ENCODE measurements around the gene GLDN. TPM values are rescaled to one million over a fixed set of nuclear protein-coding genes. Genes with fewer than 3 reads are reported as not detected.

The GLDN gene
- total and polyA plus RNA-seq, 9 donors: 0.16 to 0.84 (median 0.29) TPM

DNA sequence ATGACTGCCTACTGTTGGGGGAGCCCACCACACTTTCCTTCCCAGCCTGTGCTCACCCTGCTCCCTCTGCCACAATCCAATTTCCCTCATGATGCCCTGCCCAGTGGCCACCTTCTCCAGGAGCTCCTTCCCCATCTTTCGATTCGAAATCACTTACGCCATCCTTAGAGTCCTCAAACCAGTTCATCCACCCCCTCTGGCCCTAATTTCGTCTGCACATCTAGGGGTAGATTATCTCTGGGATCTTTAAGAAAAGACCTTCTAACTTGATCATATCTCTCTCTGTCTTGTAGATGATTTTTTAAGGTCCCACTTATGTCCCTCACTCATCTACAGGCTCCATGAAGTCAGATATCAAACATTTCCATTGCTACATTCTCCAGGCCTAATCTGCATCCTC is 20.1 kb upstream of the GLDN start:
- WGBS (ENCODE audit: insufficient coverage): no CpG with 5 or more reads among the region's 4 CpGs
- DNase-seq: no peak
- H3K9me3 ChIP-seq (replicated peaks; ENCODE audit: control insufficient read depth, low read depth, low read length): no peaks in the 10 kb centered on the region
- H3K4me1 ChIP-seq (ENCODE audit: control insufficient read depth, insufficient read depth, low read length): peaks cover 21% of the 10 kb centered on the region
- no peaks in the 10 kb centered on the region for H3K36me3 ChIP-seq (ENCODE audit: control insufficient read depth, insufficient read depth, low read length)
- H3K27ac ChIP-seq (ENCODE audit: low read length): no peak overlapping the region
- peaks cover 2% of the 10 kb centered on the region for H3K27me3 ChIP-seq (ENCODE audit: control insufficient read depth, insufficient read depth, low read length)
- H3K4me3 ChIP-seq (ENCODE audit: low read length): no peak overlapping the region

GRCh38 chr15:51322621-51323296 is 18.7 kb upstream of the GLDN start:
- 70% methylated on average over 1 of the region's 1 CpG for WGBS (ENCODE audit: insufficient coverage)
- DNase-seq: peak; percentile 97
- no peak overlapping the region for H3K4me3 ChIP-seq (ENCODE audit: low read length)
- H3K27ac ChIP-seq (ENCODE audit: low read length): peak overlapping the region; percentile 88
- peaks cover 21% of the 10 kb centered on the region for H3K4me1 ChIP-seq (ENCODE audit: control insufficient read depth, insufficient read depth, low read length)
- H3K36me3 ChIP-seq (ENCODE audit: control insufficient read depth, insufficient read depth, low read length): no peaks in the 10 kb centered on the region
- peaks cover 2% of the 10 kb centered on the region for H3K27me3 ChIP-seq (ENCODE audit: control insufficient read depth, insufficient read depth, low read length)
- no peaks in the 10 kb centered on the region for H3K9me3 ChIP-seq (replicated peaks; ENCODE audit: control insufficient read depth, low read depth, low read length)

- Histone ChIP-seq H3K4me1 (ENCODE audit: control insufficient read depth, insufficient read depth, low read length) (peaks cover 21% of the 10 kb centered on the region), H3K27me3 (ENCODE audit: control insufficient read depth, insufficient read depth, low read length) (no peaks in the 10 kb centered on the region), H3K36me3 (ENCODE audit: control insufficient read depth, insufficient read depth, low read length) (no peaks in the 10 kb centered on the region), H3K9me3 (replicated peaks; ENCODE audit: control insufficient read depth, low read depth, low read length) (no peaks in the 10 kb centered on the region), H3K27ac (ENCODE audit: low read length) (peak overlapping the region; percentile 88), H3K4me3 (ENCODE audit: low read length) (no peak overlapping the region)
- no CpG with 5 or more reads among the region's 7 CpGs for WGBS (ENCODE audit: insufficient coverage)
- no peak for DNase-seq
Measured at GRCh38 chr15:51323749-51324148, 17.7 kb upstream of the GLDN start.

GRCh38 chr15:51325167-51325566 is 16.3 kb upstream of the GLDN start:
- peaks cover 19% of the 10 kb centered on the region for H3K4me1 ChIP-seq (ENCODE audit: control insufficient read depth, insufficient read depth, low read length)
- H3K36me3 ChIP-seq (ENCODE audit: control insufficient read depth, insufficient read depth, low read length): no peaks in the 10 kb centered on the region
- no peaks in the 10 kb centered on the region for H3K9me3 ChIP-seq (replicated peaks; ENCODE audit: control insufficient read depth, low read depth, low read length)
- no peak overlapping the region for H3K4me3 ChIP-seq (ENCODE audit: low read length)
- no peak overlapping the region for H3K27ac ChIP-seq (ENCODE audit: low read length)
- no peak for DNase-seq
- WGBS (ENCODE audit: insufficient coverage): 100% methylated on average over 2 of the region's 3 CpGs
- no peaks in the 10 kb centered on the region for H3K27me3 ChIP-seq (ENCODE audit: control insufficient read depth, insufficient read depth, low read length)

DNA sequence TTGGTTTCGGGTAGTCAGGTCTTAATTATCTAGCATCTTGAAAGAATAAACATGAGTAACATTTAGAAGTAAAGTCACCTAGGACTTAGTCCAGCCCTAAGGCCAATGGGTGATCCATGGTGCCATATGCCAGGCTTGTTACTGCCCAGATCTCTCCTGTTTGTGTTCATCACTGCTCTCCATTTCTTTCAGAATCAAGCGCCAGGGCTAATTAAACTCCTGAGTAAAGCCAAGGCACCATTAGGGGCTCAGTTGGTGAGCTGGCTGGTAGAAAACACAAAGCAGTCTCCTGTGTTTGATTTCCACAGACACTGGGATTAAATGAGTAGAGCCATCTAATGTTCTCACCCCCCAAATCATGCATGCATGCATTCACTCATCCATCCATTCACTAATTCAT is 14.4 kb upstream of the GLDN start:
- Histone ChIP-seq H3K9me3 (replicated peaks; ENCODE audit: control insufficient read depth, low read depth, low read length) (no peaks in the 10 kb centered on the region), H3K4me1 (ENCODE audit: control insufficient read depth, insufficient read depth, low read length) (peaks cover 14% of the 10 kb centered on the region), H3K4me3 (ENCODE audit: low read length) (no peak overlapping the region), H3K27me3 (ENCODE audit: control insufficient read depth, insufficient read depth, low read length) (no peaks in the 10 kb centered on the region), H3K27ac (ENCODE audit: low read length) (no peak overlapping the region), H3K36me3 (ENCODE audit: control insufficient read depth, insufficient read depth, low read length) (no peaks in the 10 kb centered on the region)
- no peak for DNase-seq
- WGBS (ENCODE audit: insufficient coverage): no CpG with 5 or more reads among the region's 2 CpGs

GRCh38 chr15:51328926-51329325 is 12.5 kb upstream of the GLDN start:
- DNase-seq: no peak
- H3K4me1 ChIP-seq (ENCODE audit: control insufficient read depth, insufficient read depth, low read length): peaks cover under 1% of the 10 kb centered on the region
- 82% methylated on average over 4 of the region's 4 CpGs for WGBS (ENCODE audit: insufficient coverage)
- no peak overlapping the region for H3K27ac ChIP-seq (ENCODE audit: low read length)
- H3K9me3 ChIP-seq (replicated peaks; ENCODE audit: control insufficient read depth, low read depth, low read length): no peaks in the 10 kb centered on the region
- H3K27me3 ChIP-seq (ENCODE audit: control insufficient read depth, insufficient read depth, low read length): no peaks in the 10 kb centered on the region
- H3K4me3 ChIP-seq (ENCODE audit: low read length): no peak overlapping the region
- H3K36me3 ChIP-seq (ENCODE audit: control insufficient read depth, insufficient read depth, low read length): no peaks in the 10 kb centered on the region

DNA sequence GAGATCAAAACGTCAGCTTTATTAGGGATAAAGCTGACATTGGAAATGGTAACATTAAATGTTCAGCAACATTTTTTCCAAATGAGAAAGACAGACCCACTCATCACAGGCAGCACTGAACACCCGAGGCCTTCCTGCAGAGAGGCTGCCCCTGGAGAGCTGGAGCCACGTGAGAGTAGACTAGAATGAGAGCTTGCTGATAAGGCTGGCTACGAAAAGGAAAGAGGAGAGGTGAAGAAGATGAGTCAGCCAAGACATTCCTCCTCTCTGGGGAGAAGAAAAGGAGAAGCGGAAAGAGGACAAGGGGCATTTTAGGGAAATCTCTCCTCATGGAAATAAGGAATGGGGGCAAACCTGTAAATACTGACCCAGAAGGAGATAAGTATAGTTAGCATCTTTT is 10.3 kb upstream of the GLDN start:
- Histone ChIP-seq H3K27me3 (ENCODE audit: control insufficient read depth, insufficient read depth, low read length) (no peaks in the 10 kb centered on the region), H3K36me3 (ENCODE audit: control insufficient read depth, insufficient read depth, low read length) (no peaks in the 10 kb centered on the region), H3K4me1 (ENCODE audit: control insufficient read depth, insufficient read depth, low read length) (peaks cover 4% of the 10 kb centered on the region), H3K27ac (ENCODE audit: low read length) (no peak overlapping the region), H3K4me3 (ENCODE audit: low read length) (no peak overlapping the region), H3K9me3 (replicated peaks; ENCODE audit: control insufficient read depth, low read depth, low read length) (no peaks in the 10 kb centered on the region)
- no CpG with 5 or more reads among the region's 5 CpGs for WGBS (ENCODE audit: insufficient coverage)
- DNase-seq: no peak

DNA sequence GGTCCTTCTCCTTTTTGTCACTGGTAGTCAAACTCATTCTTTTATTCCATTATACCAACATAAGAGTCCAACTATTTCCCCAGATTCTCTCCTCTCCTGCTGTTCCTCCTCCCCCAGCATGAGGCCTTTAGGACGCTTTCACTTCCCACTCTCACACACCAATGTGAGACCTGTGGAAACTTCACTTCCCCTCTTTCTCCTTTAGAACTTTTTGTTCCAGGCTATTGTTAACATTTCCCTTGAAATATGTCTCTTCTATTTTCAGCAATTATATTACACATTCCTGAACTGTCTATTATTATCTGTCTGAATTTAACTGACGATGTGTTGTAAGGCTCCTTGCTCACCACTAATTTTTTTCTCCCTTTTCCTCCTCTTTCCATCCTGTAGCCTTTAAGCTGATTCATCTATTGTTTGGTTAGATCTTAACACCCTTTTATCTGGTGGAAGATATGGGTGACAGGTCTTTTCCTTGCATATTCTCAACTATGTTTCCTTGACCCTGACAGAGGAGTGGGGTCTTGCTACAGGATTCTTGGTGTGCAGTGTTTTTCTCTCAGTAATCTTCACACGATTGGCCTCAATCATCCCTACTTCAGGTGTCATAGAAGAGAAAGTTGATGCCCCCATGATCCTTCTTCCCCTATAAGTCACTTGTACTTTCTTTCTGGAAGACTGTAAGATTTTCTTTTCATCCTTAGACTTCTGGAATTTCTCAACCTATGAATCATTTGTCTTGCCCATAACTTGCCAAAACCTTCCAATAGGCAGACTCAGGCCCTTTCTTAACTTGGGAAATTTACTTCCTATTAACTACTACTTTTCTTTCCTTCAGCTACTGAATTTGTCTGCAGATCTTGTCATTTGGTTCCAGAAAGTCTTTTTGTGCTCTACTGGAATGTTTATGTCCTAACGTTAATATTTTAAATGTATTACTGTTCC is 9.0 kb upstream of the GLDN start:
- Histone ChIP-seq H3K36me3 (ENCODE audit: control insufficient read depth, insufficient read depth, low read length) (no peaks in the 10 kb centered on the region), H3K27me3 (ENCODE audit: control insufficient read depth, insufficient read depth, low read length) (no peaks in the 10 kb centered on the region), H3K4me1 (ENCODE audit: control insufficient read depth, insufficient read depth, low read length) (peaks cover 4% of the 10 kb centered on the region), H3K9me3 (replicated peaks; ENCODE audit: control insufficient read depth, low read depth, low read length) (no peaks in the 10 kb centered on the region), H3K27ac (ENCODE audit: low read length) (no peak overlapping the region), H3K4me3 (ENCODE audit: low read length) (no peak overlapping the region)
- WGBS (ENCODE audit: insufficient coverage): 88% methylated on average over 1 of the region's 4 CpGs
- DNase-seq: peak; percentile 56

DNA sequence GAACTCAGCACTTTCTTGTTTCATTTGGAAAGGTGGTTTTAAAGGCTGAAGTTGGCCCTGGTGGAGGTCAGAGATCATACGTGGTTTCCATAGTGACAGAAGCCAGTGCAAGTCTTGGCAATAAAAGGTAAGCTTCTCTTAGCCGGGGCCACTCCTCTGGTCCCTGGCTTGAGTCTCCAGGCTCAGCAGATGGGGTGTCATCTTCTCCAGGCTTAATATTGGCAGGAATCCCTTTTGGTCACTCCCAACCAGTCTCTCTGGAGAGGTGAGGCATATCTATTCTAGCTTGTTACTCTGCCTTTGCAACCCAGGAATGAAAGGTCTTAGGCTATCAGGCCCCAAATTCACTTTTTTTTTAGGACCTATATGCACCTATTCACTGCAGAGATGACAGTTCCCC is 7.9 kb upstream of the GLDN start:
- Histone ChIP-seq H3K27ac (ENCODE audit: low read length) (no peak overlapping the region), H3K9me3 (replicated peaks; ENCODE audit: control insufficient read depth, low read depth, low read length) (no peaks in the 10 kb centered on the region), H3K27me3 (ENCODE audit: control insufficient read depth, insufficient read depth, low read length) (peaks cover 2% of the 10 kb centered on the region), H3K36me3 (ENCODE audit: control insufficient read depth, insufficient read depth, low read length) (no peaks in the 10 kb centered on the region), H3K4me1 (ENCODE audit: control insufficient read depth, insufficient read depth, low read length) (peaks cover 4% of the 10 kb centered on the region), H3K4me3 (ENCODE audit: low read length) (no peak overlapping the region)
- DNase-seq: no peak
- 50% methylated on average over 2 of the region's 2 CpGs for WGBS (ENCODE audit: insufficient coverage)

DNA sequence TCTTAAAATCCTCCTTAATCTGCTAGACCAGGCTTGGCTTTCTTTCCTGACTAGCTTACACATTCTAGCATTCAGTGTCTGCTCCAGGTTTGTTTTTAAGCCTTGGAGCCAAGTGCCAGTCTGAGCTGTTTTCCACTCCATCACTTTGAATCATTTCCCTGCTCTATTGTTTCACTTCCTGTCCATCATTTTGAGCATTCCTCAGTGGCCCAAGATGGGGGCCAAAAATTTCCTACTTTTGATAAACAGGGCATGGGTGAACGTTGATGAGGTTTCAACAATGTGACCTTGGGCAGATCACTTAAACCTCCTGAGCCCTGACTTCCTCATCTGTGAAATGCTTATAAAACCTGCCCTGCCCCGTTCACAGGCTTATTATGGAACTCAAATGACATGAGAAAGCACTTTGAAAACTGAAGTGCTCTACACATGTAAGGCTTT is 7.4 kb upstream of the GLDN start:
- no peak for DNase-seq
- Histone ChIP-seq H3K4me3 (ENCODE audit: low read length) (no peak overlapping the region), H3K36me3 (ENCODE audit: control insufficient read depth, insufficient read depth, low read length) (no peaks in the 10 kb centered on the region), H3K27me3 (ENCODE audit: control insufficient read depth, insufficient read depth, low read length) (peaks cover 2% of the 10 kb centered on the region), H3K9me3 (replicated peaks; ENCODE audit: control insufficient read depth, low read depth, low read length) (no peaks in the 10 kb centered on the region), H3K27ac (ENCODE audit: low read length) (no peak overlapping the region), H3K4me1 (ENCODE audit: control insufficient read depth, insufficient read depth, low read length) (peaks cover 4% of the 10 kb centered on the region)
- 22% methylated on average over 2 of the region's 2 CpGs for WGBS (ENCODE audit: insufficient coverage)
